ENCODE measurements around the gene YTHDC2.

DNA sequence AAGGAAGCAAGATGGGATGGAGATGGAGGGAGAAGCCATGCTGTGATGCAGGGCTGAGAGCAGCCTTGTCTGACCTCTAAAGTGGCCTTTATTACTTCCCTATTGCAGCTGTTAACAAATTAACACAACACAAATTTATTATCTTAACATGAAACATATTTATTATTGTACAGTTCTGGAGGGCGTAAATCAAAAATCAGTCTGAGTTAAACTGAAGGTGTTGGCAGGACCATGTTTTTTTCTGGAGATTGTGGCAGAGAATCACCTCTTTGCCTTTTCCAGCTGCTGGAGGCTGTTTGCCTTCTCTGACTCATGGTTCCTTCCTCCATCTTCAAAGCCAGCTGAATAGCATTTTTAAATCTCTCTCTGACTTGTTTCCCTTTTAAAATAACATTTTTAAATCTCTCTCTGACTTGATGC lies 18.1 kb upstream of the YTHDC2 start:
- TF ChIP-seq EZH2 (IDR thresholded peaks at IDR 0.05; ENCODE audit: insufficient read depth, poor library complexity, severe bottlenecking) (no peak), EZH2phosphoT487 (IDR thresholded peaks at IDR 0.05; ENCODE audit: insufficient read depth, low read depth) (no peak)

All from GM23248 (cell line).